HG03025 (cell line): Measurements from ENCODE around the gene MRPS33.
"Not testable (repeated sequence)": the region's sequence is repeated elsewhere in the genome, so short reads cannot be mapped to it uniquely, and the experiment has no call there.

Source experiments
- ATAC-seq: cut with Tn5 transposase; IDR thresholded peaks from one replicate; pipeline ENCODE4 v1.9.1; 2021; ENCODE audit warnings: mild to moderate bottlenecking, moderate library complexity; ENCODE audit not compliant: unreplicated experiment, low FRiP score

The MRPS33 gene

DNA sequence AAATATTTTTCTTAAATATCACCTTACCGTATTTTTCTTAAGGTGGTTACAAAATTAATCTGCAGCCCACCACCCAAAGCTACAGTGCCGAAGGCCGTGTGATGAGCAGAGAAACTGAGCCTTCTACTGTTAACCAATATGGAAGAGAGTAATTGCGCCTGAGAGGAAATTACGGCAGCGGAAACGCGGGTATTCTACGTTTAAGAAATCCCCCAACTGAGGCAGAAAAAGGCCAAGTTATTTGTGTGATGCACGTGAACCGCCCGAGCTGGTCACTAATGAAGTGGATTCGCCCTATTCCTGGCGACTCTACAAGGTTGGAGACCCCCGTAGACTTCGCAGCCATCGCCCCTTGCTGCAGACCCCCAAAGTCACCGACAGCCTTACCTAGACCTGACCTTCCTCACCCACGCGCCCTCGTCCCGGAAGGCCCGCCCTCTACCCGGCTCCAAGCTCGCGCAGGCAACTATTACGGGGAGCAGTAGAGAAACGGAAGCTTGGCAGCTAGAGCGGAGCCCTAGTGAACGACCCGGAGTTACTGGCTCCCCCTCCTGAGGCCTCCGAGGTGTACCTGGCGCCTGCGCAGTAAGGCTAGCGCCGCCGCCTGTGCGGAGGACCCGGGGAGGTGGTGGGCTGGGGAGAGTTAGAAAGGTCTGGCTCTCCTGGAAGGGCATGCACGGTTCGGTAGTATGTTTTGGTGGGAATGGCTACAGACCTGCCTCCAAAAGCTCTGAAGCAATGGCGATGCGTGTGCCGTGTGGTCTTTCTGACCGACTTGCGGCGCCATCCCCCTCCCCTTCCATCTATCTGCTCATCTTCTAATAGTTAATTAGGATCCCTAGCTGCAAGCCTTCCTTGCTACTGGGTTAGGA lies at the start of gene MRPS33:
Gene MRPS33, minus strand, starts transcription at position 429 of the 872 bp plus-strand sequence. CDS start 4,319 bp downstream, outside the sequence.
- peak; percentile 99 for ATAC-seq

DNA sequence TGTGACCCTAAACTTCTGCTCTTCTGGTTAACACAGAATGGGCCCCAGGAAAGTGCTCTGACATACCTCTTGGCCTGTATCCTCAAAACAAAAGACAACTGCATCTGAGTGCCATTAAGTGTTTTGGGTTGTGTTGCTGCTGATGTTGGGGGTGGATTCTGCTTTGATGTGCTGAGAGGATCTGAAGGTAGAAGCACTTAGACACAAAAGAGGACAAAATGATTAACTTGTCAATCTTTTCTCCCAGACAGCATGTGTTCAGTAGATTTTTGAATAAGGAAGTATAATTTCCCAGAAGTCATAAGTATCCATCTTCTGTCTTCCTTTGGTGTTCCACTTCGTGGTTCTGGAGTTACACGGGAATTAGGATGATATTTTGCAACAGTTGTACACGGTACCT lies 43.0 kb upstream of the MRPS33 start:
- ATAC-seq = no peak

DNA sequence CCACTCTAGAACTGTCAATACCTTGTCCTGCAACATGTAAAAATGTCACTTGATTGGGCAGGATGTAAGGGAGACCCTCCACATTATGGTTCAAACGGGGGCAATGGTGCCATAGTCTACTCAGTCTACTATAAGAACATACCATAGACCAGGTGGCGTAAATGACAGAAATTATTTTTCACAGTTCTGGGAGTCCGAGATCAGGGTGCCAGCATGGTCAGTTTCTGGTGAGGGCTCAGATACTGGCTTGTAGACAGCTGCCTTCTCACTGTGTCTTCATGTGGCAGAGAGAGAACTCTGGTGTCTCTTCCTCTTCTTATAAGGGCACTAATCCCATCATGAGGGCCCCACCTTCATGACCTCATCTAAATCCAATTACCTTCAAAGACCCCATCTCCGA lies 40.4 kb upstream of the MRPS33 start:
- no peak for ATAC-seq

DNA sequence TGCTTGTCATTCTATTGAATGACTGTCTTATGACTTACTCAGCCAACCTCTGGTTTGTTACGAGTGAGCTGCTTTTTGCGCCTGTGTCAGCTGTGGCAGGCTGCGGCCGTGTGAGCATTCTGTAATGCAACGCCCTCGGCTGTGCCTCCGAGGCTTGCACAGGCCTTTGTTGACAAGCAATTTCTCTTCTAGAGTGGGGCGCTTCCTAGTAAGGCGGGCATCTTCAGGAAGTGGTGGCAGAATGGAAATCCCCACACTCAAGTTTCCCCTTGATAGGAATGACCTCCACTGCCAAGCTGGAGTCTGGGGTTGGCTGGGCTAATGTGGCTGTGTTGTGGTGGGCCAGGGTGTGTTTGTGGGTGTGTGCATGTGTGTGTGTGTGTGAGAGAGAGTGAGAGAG lies 38.9 kb upstream of the MRPS33 start:
- no peak for ATAC-seq

DNA sequence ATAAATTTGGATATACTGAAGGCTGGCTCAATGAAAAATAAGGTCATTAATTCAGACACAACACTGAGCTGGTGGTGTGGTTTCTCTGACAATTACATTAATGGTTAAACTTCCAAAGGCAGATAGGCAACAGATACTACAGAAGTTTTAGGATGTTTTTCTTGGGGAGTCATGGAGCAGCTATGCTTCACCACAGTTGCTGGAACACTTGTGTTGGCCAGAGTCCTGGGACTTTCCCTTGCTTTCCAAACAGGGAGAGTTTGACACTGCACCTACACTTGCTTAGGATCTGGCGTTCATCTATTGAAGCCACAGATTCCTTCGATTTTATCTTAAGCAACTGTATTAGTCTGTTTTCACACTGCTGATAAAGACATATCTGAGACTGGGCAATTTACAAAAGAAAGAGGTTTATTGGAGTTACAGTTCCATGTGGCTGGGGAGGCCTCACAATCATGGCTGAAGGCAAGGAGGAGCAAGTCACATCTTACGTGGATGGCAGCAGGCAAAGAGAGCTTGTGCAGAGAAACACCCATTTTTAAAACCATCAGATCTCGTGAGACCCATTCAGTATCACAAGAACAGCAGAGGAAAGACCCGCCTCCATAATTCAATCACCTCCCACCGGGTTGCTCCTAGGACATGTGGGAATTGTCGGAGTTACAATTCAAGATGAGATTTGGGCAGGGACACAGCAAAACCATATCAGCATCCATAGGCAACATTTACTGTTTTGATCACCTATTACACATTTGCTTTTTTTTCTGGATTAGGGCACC lies 31.3 kb upstream of the MRPS33 start:
- ATAC-seq = no peak

DNA sequence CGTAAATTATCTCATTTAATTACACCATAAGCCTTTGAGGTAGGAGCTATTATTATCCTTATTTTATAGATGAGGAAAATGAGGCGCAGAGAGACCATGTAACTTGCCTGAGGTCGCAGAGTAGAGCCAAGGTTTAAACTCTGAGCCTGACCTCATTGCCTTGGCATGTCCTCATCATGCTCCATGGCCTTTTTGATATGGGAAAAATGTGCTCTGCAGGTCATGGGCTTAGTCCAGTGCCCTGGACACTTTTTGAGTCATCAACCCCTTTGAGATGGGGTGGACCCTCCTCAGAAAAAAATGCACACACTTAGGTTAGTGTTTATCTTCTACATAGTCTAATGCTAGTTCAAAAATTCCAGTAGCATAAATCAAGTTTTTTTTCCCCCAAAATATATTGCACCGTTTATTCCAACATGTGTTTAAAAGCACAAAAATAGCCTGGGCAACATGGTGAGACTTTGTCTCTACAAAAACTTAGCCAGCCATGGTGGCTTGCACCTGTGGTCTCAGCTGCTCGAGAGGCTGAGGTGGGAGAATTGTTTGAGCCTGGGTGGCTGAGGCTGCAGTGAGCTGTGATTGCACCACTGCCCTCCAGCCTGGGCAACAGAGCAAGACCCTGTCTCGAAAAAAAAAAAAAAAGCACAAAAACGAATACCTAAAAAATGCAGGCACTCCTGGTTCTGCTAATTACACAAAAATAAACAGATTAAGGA lies 30.5 kb upstream of the MRPS33 start:
- no peak for ATAC-seq

DNA sequence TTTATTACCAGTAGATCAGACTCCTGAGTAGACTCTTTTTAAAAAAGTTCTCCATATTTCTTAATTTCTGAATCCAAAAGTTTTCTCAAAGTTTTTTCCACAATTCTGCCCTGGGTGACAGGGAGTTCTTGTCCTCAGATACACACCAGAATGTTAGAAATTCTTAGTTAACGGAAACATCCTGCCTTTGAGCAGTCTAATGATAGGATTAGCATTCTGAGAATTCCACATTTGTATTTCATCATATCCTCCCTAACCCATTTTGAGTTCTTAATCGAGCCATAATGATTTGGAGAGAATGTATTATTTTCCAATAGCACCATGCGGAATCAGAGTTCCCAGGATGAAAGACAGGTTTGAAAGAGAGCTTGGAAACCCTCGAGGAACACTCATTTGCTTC lies 28.9 kb upstream of the MRPS33 start:
- ATAC-seq = no peak

DNA sequence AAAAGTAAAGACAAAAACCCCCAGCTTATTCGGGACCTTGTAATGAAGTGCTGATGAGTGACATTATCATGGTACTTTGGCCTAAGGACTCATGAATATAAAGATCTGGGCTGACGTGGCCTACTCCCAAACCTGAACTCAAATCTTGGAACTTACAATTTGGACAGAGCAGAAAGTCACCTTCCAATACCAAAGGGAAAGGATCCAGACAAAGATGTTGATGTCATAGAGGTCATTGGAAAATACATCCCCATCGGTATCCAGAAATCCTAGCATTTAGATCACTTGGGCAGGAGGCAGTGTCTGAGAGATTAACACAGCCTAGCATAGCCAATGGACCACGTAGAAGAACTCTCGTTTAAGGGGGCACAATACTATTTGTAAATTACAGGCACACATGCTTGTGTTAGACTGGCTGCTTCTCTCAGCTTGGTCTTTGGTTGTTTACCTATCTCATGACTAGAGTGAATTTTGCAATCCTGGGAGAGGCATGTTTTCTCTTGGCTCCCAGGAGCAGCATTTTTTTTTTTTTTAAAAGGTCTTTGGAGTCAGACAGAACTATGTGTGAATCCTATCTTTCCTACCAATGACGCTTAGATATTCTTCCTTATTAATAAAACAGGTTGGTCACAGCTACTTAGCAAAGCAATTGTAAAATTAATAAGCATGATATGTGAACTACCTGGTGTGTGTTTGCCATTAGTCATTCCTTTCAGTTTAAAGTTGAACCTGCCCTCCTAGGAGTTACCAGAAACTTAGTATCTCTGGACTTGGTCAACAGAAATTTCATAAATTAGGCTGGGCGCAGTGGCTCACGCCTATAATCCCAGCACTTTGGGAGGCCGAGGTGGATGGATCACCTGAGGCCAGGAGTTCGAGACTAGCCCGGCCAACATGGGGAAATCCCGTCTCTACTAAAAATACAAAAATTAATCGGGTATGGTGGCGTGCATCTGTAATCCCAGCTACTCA lies 27.8 kb upstream of the MRPS33 start:
- no peak for ATAC-seq

DNA sequence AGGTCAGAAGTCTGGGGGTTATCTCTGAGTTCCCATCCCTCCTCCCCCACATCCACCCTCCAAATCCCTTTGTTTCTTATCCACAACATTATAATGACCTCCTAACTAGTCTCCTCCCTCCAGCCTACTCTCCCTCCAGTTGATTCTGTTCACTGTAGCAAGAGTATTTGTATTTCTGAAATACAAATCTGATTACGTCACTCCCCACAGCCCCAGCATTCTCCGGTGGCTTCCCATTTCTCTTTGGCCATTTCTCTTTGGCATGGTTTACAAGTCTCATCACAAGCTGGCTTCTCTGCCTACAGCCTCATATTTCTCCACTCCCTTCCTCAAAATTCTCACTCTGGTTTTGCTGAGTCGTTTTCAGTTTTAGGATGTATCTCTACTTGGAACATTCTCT lies 24.6 kb upstream of the MRPS33 start:
- no peak for ATAC-seq

DNA sequence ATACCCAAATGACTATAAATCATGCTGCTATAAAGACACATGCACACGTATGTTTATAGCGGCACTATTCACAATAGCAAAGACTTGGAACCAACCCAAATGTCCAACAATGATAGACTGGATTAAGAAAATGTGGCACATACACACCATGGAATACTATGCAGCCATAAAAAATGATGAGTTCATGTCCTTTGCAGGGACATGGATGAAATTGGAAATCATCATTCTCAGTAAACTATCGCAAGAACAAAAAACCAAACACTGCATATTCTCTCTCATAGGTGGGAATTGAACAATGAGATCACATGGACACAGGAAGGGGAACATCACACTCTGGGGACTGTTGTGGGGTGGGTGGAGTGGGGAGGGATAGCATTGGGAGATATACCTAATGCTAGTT lies 23.3 kb upstream of the MRPS33 start:
- not testable (repeated sequence) for ATAC-seq

DNA sequence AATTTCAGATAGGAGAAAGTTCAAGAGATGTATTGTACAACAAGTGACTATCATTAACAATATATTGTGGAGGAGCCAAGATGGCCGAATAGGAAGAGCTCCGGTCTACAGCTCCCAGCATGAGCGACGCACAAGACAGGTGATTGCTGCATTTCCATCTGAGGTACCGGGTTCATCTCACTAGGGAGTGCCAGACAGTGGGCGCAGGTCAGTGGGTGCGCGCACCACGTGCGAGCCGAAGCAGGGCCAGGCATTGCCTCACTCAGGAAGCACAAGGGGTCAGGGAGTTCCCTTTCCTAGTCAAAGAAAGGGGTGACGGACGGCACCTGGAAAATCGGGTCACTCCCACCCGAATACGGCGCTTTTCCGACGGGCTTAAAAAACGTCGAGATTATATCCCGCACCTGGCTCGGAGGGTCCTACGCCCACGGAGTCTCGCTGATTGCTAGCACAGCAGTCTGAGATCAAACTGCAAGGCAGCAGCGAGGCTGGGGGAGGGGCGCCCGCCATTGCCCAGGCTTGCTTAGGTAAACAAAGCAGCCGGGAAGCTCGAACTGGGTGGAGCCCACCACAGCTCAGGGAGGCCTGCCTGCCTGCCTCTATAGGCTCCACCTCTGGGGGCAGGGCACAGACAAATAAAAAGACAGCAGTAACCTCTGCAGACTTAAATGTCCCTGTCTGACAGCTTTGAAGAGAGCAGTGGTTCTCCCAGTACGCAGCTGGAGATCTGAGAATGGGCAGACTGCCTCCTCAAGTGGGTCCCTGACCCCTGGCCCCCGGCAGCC lies 18.0 kb upstream of the MRPS33 start:
- ATAC-seq = not testable (repeated sequence)

DNA sequence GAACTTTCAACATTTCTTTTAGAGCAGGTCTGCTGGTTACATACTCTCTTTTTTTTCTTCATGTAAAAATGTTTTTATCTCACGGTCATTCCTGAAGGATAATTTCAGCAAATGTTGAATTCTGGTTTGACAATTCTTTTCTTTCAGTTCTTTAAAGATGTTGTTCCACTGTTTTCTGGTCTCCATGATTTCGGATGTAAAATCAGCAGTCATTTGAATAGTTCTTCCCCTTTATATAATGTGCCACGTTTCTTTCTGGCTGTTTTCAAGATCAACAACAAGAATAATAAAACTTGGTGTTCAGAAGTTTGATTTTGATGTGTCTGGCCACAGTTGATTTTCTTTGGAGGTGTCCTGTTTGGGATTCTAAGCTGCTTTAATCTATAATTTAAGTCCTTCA lies 14.0 kb upstream of the MRPS33 start:
- ATAC-seq = no peak

DNA sequence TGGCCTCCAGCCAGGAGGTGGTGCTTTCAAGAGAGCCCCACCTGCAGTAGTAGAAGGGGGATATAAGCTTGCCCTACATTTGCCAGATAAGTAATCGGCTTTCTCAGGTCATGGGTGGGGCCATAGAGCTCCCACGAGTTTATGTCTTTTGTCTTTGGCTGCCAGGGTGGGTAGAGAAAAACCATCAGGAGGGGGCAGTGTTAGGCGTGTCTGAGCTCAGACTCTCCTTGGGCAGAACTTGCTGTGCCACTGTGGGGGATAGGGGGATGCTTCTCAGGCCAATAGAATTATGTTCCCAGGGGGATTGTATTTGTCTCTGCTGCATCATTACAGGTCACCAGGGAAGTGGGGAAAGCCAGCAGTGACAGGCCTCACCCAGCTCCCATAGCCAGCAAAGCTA lies 12.3 kb upstream of the MRPS33 start:
- no peak for ATAC-seq

DNA sequence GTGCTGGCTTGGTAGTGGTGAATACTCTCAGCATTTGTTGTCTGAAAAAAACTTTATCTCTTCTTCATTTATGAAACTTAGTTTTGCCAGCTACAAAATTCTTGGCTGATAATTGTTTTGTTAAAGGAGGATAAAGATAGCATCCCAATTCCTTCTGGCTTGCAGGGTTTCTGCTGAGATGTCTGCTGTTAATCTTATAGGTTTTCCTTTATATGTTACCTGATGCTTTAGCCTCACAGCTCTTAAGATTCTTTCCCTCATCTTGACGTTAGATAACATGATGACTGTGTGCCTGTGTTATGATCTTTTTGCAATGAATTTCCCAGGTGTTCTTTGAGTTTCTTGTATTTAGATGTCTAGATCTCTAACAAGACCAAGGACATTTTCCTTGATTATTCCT lies 9.9 kb upstream of the MRPS33 start:
- ATAC-seq = no peak

DNA sequence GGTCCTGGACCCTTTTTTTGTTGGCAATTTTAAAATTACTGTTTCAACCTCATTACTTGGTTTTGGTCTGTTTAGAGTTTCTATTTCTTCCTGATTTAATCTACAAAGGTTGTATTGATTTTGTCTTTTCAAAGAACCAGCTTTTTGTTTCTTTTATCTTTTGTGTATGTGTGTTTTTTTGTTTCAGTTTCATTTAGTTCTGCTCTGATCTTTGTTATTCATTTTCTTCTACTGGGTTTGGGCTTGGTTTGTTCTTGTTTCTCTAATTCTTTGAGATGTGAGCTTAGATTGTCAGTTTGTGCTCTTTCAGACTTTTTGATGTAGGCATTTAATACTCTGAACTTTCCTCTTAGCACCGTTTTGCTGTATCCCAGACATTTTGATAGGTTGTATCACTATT lies 8.5 kb upstream of the MRPS33 start:
- no peak for ATAC-seq

DNA sequence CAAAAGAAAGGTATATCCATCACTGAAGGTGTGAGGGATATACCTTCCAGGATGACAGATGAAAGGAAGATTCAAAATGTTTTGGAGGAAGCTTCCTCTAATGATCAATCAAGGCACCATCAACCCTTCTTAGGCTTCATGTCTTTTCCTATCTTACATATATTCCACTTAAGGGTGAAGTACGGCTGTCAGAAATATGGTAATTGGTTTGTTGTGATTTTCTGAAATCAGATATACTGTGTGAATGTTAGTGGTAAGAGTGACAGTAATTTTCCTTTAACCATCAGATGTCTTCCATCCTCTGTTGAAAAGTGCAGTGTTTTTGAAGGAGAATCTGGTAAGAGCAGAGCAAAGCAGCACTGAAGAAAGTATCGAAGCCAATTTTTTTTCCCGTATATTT lies 2.8 kb upstream of the MRPS33 start:
- no peak for ATAC-seq

DNA sequence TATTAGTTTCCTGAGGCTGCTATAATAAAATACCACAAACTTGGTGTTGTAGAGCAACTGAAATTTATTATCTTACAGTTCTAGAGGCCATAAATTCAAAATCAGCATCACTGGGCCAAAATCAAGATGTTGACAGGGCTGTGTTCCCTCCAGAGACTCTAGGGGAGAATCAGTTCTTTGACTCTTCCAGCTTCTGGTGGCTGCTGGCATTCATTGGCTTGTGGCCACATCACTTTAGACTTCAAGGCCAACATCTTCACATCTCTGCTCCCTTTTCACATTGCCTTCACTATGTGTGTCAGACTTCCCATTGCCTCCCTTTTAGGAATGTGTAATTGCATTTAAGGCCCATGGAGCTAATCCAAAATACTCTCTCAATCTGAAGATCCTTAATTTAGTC lies 1.6 kb upstream of the MRPS33 start:
- no peak for ATAC-seq

DNA sequence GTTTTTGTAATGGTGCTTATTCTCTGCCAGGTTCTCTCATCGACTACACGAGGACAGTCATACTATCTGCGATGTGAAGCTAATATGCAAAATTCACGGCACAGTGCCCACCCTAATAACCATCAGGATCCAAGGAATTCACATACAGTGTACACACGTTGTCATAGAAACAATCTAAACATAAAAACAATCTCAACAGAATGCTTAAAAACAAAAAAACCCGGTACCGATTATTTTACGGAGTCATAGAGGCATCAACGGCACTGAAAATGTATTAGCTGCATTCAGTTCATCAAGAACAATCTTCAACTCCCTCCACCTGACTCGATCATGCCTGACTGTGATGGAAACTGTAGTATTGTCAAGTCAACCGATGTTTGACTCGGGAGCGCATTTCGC lies 628 bp downstream of the MRPS33 start:
- ATAC-seq = peak; percentile 3

DNA sequence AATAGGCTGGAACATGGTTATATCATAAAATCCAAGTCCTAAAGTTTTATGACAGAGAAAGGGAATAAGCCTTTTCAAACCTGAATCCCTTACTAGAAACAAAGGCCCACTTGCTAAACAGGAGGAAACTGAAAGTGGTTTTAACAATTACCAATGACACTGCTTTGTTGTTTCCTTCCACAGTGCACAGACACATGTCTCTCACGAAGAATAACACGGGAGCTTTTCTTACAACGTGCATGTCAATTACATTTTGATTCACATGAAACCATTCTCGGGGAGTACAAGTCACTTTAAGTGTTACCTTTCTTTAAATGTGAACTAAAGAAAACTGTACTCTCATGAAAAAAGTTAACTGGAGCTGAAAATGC lies 1.4 kb downstream of the MRPS33 start:
- ATAC-seq = no peak
